ENCODE results near the gene MAP3K20. TPM values are rescaled to one million over a fixed set of nuclear protein-coding genes. Genes with fewer than 3 reads are reported as not detected.
A peak's percentile ranks its signal among the peaks of the same experiment; 100 is the strongest.

MAP3K20 gene
- total RNA-seq, 1 experiment from 2014 or later = 15.2 TPM

GRCh38 chr2:173192071-173192470 lies 116.4 kb downstream of the MAP3K20 start:
- H3K9me3 Mint-ChIP-seq = no peaks in the 10 kb centered on the region
- TF ChIP-seq ZNF121 (CRISPR knock-in tag; IDR thresholded peaks at IDR 0.05) = no peak
- no peak for TF ChIP-seq ZNF423 (CRISPR knock-in tag; IDR thresholded peaks at IDR 0.05)
- TF ChIP-seq MAX (CRISPR knock-in tag; IDR thresholded peaks at IDR 0.05) = no peak
- TF ChIP-seq NR2C2 (CRISPR knock-in tag; IDR thresholded peaks at IDR 0.05) = no peak
- no peak for TF ChIP-seq PREB (CRISPR knock-in tag; IDR thresholded peaks at IDR 0.05; ENCODE audit: borderline replicate concordance)
- H3K27ac Mint-ChIP-seq = peak overlapping the region; percentile 96
- no peaks in the 10 kb centered on the region for H3K36me3 Mint-ChIP-seq
- no peaks in the 10 kb centered on the region for H3K27me3 Mint-ChIP-seq (ENCODE audit: low read depth)
- POLR2A ChIA-PET = no interaction called here
- no peak; the same call in 1 of the 2 replicates for ATAC-seq
- no peak for DNase-seq (ENCODE audit: low spot score)
- H3K4me1 Mint-ChIP-seq = peaks cover 94% of the 10 kb centered on the region
- H3K4me3 Mint-ChIP-seq = no peak overlapping the region
- CTCF ChIA-PET = interaction anchor here (1.2 kb wide), 1 partner anchor 100 kb away, joined by 8 read pairs; no protein-coding TSS in a partner anchor

- Mint-ChIP-seq H3K9me3 (no peaks in the 10 kb centered on the region), H3K4me1 (peaks cover 95% of the 10 kb centered on the region), H3K27ac (peak overlapping the region; percentile 85), H3K27me3 (ENCODE audit: low read depth) (no peaks in the 10 kb centered on the region), H3K36me3 (no peaks in the 10 kb centered on the region), H3K4me3 (no peak overlapping the region; the same call in 1 of the 2 replicates)
- DNase-seq (ENCODE audit: low spot score) (no peak), ATAC-seq (no peak)
- ChIA-PET POLR2A (no interaction called here), CTCF (interaction anchor here (0.7 to 1.0 kb wide), 2 partner anchors 11 to 166 kb away, joined by 3 read pairs; no protein-coding TSS in a partner anchor)
- no peak for TF ChIP-seq IRF1 (CRISPR knock-in tag; IDR thresholded peaks at IDR 0.05)
- TF ChIP-seq GRHL2 (CRISPR knock-in tag; IDR thresholded peaks at IDR 0.05; ENCODE audit: insufficient replicate concordance, severe bottlenecking) = no peak
- no peak for TF ChIP-seq ZNF232 (CRISPR knock-in tag; IDR thresholded peaks at IDR 0.05)
- no peak for TF ChIP-seq PRRX2 (CRISPR knock-in tag; IDR thresholded peaks at IDR 0.05)
- TF ChIP-seq FOXP1 (CRISPR knock-in tag; IDR thresholded peaks at IDR 0.05; ENCODE audit: borderline replicate concordance) = no peak
- TF ChIP-seq MLX (CRISPR knock-in tag; IDR thresholded peaks at IDR 0.05) = no peak
- no peak for TF ChIP-seq CBFB (CRISPR knock-in tag; IDR thresholded peaks at IDR 0.05; ENCODE audit: low read depth)
- no peak for TF ChIP-seq ZNF121 (CRISPR knock-in tag; IDR thresholded peaks at IDR 0.05)
- no peak for TF ChIP-seq SOX15 (CRISPR knock-in tag; IDR thresholded peaks at IDR 0.05)
- no peak for TF ChIP-seq ERG (CRISPR knock-in tag; IDR thresholded peaks at IDR 0.05)
- no peak for TF ChIP-seq GABPB1 (CRISPR knock-in tag; IDR thresholded peaks at IDR 0.05)
- no peak for TF ChIP-seq CREM (CRISPR knock-in tag; IDR thresholded peaks at IDR 0.05)
- TF ChIP-seq ZNF396 (CRISPR knock-in tag; IDR thresholded peaks at IDR 0.05; ENCODE audit: borderline replicate concordance) = no peak
- no peak for TF ChIP-seq ATF6 (CRISPR knock-in tag; IDR thresholded peaks at IDR 0.05)
- no peak for TF ChIP-seq FOXK1 (CRISPR knock-in tag; IDR thresholded peaks at IDR 0.05)
- no peak for TF ChIP-seq JUN (CRISPR knock-in tag; IDR thresholded peaks at IDR 0.05)
- TF ChIP-seq TEAD1 (CRISPR knock-in tag; IDR thresholded peaks at IDR 0.05) = no peak
- TF ChIP-seq SP1 (CRISPR knock-in tag; conservative IDR thresholded peaks at IDR 0.05) = no peak
- no peak for TF ChIP-seq HMGXB4 (CRISPR knock-in tag; IDR thresholded peaks at IDR 0.05)
- no peak for TF ChIP-seq ZBTB43 (CRISPR knock-in tag; IDR thresholded peaks at IDR 0.05)
Observed at GRCh38 chr2:173193925-173194324, 118.3 kb downstream of the MAP3K20 start.

All from WTC11 (cell line).